Adrenal gland (tissue), 12 donors: Measurements from ENCODE around the gene ITIH6. TPM values are rescaled to one million over a fixed set of nuclear protein-coding genes. Genes with fewer than 3 reads are reported as not detected.
A peak's percentile ranks its signal among the peaks of the same experiment; 100 is the strongest.
"Not testable (repeated sequence)": the region's sequence is repeated elsewhere in the genome, so short reads cannot be mapped to it uniquely, and the experiment has no call there.

Experiments
- DNase-seq, 7 donors: peaks; one replicate each; pipeline ENCODE4 v3.0.0-alpha.2; 2019 to 2020
- H3K27ac ChIP-seq, 5 donors: fragments of 200-600 bp; sonication (generic) in 4 of 5; 1 replicate in 3 of 5; 2 replicates in 2 of 5; pipeline versions ENCODE4 v1.5.1 to v1.8.0; 2016 to 2020; ENCODE audit warnings: mild to moderate bottlenecking in 1 of 5
- H3K27me3 ChIP-seq: fragments of 200-600 bp; 2 replicates; pipeline ENCODE4 v1.8.0; 2021
- H3K36me3 ChIP-seq, 2 donors: fragments of 200-600 bp; replicated peaks in 1 of 2; 1 replicate in 1 of 2; 2 replicates in 1 of 2; pipeline versions ENCODE4 v1.5.1 to v1.8.0; 2018 to 2022
- H3K4me1 ChIP-seq, 2 donors: fragments of 200-600 bp; replicated peaks in 1 of 2; 1 replicate in 1 of 2; 2 replicates in 1 of 2; pipeline versions ENCODE4 v1.5.1 to v1.8.0; 2018 to 2021
- H3K4me3 ChIP-seq, 4 donors: fragments of 200-600 bp; sonication (generic) in 3 of 4; one replicate each; pipeline ENCODE4 v1.5.1; 2016 to 2018
- H3K9me3 ChIP-seq, 3 donors: fragments of 200-600 bp; sonication (generic) in 1 of 3; replicated peaks in 1 of 3; 1 replicate in 2 of 3; 2 replicates in 1 of 3; pipeline versions ENCODE4 v1.5.1 to v1.8.0; 2016 to 2021
- POLR2A ChIP-seq, 2 donors: fragments of 450-650 bp; IDR thresholded peaks; one replicate each; pipeline ENCODE4 v1.6.1; 2017; ENCODE audit warnings: antibody characterized with exemption in 2 of 2, mild to moderate bottlenecking in 2 of 2, moderate library complexity in 1 of 2
- WGBS, 4 donors: extraction: QIAGEN DNeasy Blood & Tissue Kit in 2 of 4; methylation state at CpG; one replicate each; pipeline versions ENCODE4 v1.1.5 to v1.1.7; 2013 to 2017; 5-methylcytosine and 5-hydroxymethylcytosine counted together
- intact Hi-C, 2 donors: fragments of 100-400 bp; cut with DNase I; formaldehyde crosslinking; loops; one replicate each; pipeline versions ENCODE4 v1.14.1 to v1.15.0; 2022 to 2023
- polyA plus RNA-seq, 3 donors: library from polyadenylated mRNA; stranded (reverse); fragments of 200-250 nt in 2 of 3; fragments of 350-450 nt in 1 of 3; fragmentation: Illumina TruSeq in 1 of 3; extraction: RNeasy Lipid Tissue Mini Kit (QIAGEN cat#74804) in 1 of 3; gene quantifications; one replicate each; pipeline ENCODE4 v1.2.3, GENCODE V29; 2013 to 2014
- total RNA-seq, 9 donors: library from RNA; depleted of rRNA in 4 of 9; stranded (reverse); fragments of >200 nt in 4 of 9; fragments of 120-200 nt in 1 of 9; fragmentation: NEBNext Ultra II Directional in 1 of 9; extraction: Animal tissue kit (Norgen Biotek cat#: 25700) in 1 of 9; gene quantifications; one replicate each; pipeline versions ENCODE4 v1.1.0 to v1.2.4, GENCODE V29; 2013 to 2023
- TF ChIP-seq, protein P1 (sequence below), 6 experiments: fragments of 450-650 bp in 4 of 6; fragments of 200-600 bp in 2 of 6; sonication (generic) in 1 of 6; IDR thresholded peaks; 1 replicate in 5 of 6; 2 replicates in 1 of 6; pipeline versions ENCODE4 v1.5.1 to v1.8.0; 2016 to 2021; ENCODE audit warnings: antibody characterized with exemption in 6 of 6, mild to moderate bottlenecking in 2 of 6, moderate library complexity in 1 of 6
- donor health status: healthy with polysubstance abuse.
- donor health status: Bipolar disorder and iron deficiency.
- donor health status: DM: yes; HTN: yes; CAD: no.
- donor health status: DM: no; HTN: no; CAD: no.
- donor health status: DM: no; HTN: no; CAD: no.
- donor health status: DM: yes; HTN: yes; CAD: no.

ITIH6 gene
- total and polyA plus RNA-seq, 12 donors: under 0.01 TPM; not detected in 11

DNA sequence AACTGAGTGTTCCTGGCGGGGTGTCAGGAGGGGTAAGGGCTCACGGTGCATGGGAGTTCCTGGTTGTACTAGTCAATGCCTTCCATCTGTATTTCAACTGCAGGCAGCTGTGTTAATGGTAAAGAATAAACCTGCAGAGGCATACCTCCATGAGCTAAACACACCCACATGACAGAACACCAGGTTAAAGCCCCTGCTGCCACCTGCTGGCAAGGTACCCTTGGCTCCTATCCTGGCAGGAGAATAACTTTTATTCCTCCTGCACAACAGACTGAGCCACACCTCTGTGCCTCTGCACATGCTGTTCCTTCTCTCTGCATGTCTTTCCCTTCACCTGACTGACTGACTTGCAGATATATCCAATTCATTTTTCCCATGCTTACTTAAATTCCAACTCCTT is 11.1 kb downstream of the ITIH6 start:
- no peak overlapping the region for H3K27ac ChIP-seq
- H3K36me3 ChIP-seq: no peaks in the 10 kb centered on the region
- no peak overlapping the region for H3K4me3 ChIP-seq
- H3K4me1 ChIP-seq: no peaks in the 10 kb centered on the region
- H3K27me3 ChIP-seq: peaks cover 3% of the 10 kb centered on the region
- H3K9me3 ChIP-seq: no peaks in the 10 kb centered on the region
- DNase-seq: no peak
- intact Hi-C loops: no loop called here
- TF ChIP-seq, protein P1, sequence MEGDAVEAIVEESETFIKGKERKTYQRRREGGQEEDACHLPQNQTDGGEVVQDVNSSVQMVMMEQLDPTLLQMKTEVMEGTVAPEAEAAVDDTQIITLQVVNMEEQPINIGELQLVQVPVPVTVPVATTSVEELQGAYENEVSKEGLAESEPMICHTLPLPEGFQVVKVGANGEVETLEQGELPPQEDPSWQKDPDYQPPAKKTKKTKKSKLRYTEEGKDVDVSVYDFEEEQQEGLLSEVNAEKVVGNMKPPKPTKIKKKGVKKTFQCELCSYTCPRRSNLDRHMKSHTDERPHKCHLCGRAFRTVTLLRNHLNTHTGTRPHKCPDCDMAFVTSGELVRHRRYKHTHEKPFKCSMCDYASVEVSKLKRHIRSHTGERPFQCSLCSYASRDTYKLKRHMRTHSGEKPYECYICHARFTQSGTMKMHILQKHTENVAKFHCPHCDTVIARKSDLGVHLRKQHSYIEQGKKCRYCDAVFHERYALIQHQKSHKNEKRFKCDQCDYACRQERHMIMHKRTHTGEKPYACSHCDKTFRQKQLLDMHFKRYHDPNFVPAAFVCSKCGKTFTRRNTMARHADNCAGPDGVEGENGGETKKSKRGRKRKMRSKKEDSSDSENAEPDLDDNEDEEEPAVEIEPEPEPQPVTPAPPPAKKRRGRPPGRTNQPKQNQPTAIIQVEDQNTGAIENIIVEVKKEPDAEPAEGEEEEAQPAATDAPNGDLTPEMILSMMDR (IDR thresholded peaks at IDR 0.05): peak in 1 of 6 experiments; percentile 10
- TF ChIP-seq POLR2A (IDR thresholded peaks at IDR 0.05): no peak
- WGBS, 4 donors: 63 to 93% (median 88%) methylated on average over 2 of the region's 2 CpGs; no CpG with 5 or more reads in 1 of the 4 donors

DNA sequence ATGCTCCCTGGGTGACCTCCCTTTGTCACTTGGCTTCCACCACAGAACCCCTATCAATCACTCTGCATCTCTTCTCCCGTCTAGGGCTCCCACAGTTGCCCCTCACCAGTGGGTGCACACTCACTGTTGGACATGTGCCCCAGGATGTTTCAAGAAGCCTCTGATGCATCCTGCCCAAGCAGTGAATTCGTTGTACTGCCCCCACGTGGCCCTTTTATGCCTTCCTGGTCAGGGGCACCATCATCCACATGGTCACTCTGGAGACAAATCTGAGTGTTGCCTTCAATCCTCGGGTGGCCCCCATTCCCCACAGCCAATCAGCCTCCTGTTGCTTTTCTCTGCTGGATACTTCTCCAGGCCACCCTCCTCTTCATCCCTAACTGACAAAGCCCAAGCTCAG is 12.2 kb downstream of the ITIH6 start:
- WGBS, 4 donors: 31 to 45% (median 34%) methylated on average over 3 to 4 of the region's 4 CpGs; no CpG with 5 or more reads in 1 of the 4 donors
- peaks cover 3% of the 10 kb centered on the region for H3K27me3 ChIP-seq
- no peak overlapping the region for H3K27ac ChIP-seq
- no peaks in the 10 kb centered on the region for H3K9me3 ChIP-seq
- TF ChIP-seq POLR2A (IDR thresholded peaks at IDR 0.05): no peak
- TF ChIP-seq, protein P1 (IDR thresholded peaks at IDR 0.05): no peak
- H3K4me3 ChIP-seq: no peak overlapping the region
- no peaks in the 10 kb centered on the region for H3K4me1 ChIP-seq
- no peaks in the 10 kb centered on the region for H3K36me3 ChIP-seq
- DNase-seq: peak in 2 of 7 donors; percentile 22 to 29
- intact Hi-C loops: no loop called here

DNA sequence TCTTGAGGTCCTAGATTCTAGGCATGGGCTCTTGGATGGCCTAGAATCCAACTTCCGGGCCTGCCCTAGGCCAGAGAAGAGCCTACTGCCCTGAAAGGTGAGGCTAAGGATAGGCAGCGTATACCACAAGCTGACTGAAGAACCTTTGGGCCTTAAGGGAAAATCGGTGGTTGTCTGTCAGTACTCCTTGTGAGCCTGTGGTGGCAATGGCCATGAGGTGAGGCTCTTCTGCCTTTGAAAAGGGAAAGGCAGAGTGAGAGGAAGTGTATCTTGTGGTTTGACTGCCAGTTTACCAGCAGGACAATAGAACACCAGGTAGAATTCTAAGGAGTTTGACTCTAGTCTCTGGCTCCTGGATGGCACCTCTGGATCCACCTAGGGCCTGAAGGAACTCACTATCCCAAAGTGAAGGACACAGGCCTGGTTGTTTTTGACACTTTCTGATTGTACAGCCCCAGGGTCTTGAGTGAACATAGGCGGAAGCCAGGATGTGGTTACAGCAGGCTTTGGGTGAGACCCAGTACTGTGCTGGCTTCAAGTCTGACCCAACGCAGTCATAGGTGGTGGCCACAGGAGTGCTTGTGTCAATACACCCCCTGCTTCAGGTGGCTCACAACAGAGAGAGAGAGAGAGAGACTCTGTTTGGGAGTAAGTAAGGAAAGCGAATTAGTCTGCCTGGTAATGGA is 20.9 kb downstream of the ITIH6 start:
- Histone ChIP-seq H3K27ac (no peak overlapping the region), H3K9me3 (no peaks in the 10 kb centered on the region), H3K36me3 (no peaks in the 10 kb centered on the region), H3K27me3 (peaks cover 12% of the 10 kb centered on the region), H3K4me3 (no peak overlapping the region), H3K4me1 (no peaks in the 10 kb centered on the region)
- TF ChIP-seq, protein P1 (IDR thresholded peaks at IDR 0.05): no peak
- no peak for TF ChIP-seq POLR2A (IDR thresholded peaks at IDR 0.05)
- WGBS, 4 donors: 79 to 97% (median 83%) methylated on average over 5 to 6 of the region's 6 CpGs
- no peak for DNase-seq
- intact Hi-C loops: no loop called here

DNA sequence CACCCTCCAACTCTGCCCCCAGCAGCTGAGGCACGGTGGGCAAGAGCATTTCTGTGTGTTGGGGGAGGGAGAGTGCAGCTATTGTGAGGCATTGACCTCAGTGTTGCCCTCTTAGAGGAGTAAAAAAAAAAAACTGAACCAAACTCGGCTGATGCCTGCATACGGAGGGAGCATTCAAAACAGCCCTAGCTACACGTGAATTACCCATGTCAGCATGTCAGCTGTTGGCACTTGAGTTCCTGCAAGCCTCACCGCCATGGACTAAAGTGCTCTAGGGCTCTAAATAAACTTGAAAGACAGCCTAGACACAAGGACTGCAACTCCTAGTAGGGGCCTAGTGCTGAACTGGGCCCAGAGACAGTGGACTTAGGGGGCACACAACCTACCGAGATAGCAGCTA is 22.0 kb downstream of the ITIH6 start:
- H3K27ac ChIP-seq: no peak overlapping the region
- 62 to 92% (median 77%) methylated on average over 4 to 6 of the region's 6 CpGs for WGBS, 4 donors
- peaks cover 12% of the 10 kb centered on the region for H3K27me3 ChIP-seq
- intact Hi-C loops: no loop called here
- DNase-seq: no peak
- H3K9me3 ChIP-seq: no peaks in the 10 kb centered on the region
- TF ChIP-seq, protein P1 (IDR thresholded peaks at IDR 0.05): no peak
- TF ChIP-seq POLR2A (IDR thresholded peaks at IDR 0.05): no peak
- no peak overlapping the region for H3K4me3 ChIP-seq
- H3K36me3 ChIP-seq: no peaks in the 10 kb centered on the region
- H3K4me1 ChIP-seq: no peaks in the 10 kb centered on the region

DNA sequence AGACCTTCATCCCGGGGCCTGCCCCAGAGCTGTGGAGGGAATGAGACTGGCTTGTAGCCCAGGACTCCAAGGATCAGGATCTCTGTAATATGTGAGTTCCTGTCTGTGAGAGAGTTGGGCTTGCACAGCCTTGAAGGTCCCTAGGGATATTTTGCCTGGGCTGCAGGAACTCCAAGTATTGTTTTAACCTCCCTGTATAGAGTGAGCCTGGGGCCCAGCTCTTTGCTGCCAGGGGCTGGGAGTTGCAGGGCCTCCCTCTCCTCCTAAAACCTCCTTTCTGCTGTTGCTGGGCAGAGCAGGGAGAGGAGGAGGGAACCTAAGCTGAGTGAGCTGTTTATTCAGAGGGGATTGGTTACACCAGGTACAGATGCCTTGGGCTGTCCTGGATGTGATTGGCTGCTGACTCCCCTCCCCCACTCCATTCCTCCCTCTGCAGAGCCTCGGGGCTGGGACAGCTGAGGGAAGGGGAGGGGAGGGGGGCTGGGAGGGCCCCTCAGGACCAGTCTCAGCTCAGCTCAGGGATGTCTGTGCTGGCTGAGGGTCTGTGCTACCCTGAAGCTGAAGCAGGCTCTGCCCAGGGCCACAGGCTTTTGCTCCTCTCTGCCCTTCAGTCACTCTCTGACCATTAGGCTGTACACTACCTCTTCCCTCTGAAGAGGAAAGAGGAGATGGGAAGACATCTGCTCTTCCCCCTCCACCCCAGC is 23.5 kb downstream of the ITIH6 start:
- intact Hi-C loops, H3K4me1 ChIP-seq, H3K4me3 ChIP-seq, H3K27me3 ChIP-seq, H3K9me3 ChIP-seq, H3K36me3 ChIP-seq: not testable (repeated sequence)
- H3K27ac ChIP-seq: peak overlapping the region in 2 of 5 donors; percentile 5 to 40
- WGBS, 4 donors: 11 to 43% (median 38%) methylated on average over 1 of the region's 2 CpGs; no CpG with 5 or more reads in 1 of the 4 donors
- peak in 4 of 7 donors; percentile 4 to 56 (median 25) for DNase-seq
